22Rv1 (cell line): ENCODE data around the gene KIRREL3.

ENCODE experiments used
- CTCF ChIP-seq: fragments of 450-650 bp; IDR thresholded peaks from 2 replicates; pipeline ENCODE4 v1.5.1; 2017; ENCODE audit warnings: mild to moderate bottlenecking
- ZFX ChIP-seq: fragments of 450-650 bp; IDR thresholded peaks from 2 replicates; pipeline ENCODE4 v1.6.1; 2017; ENCODE audit warnings: antibody characterized with exemption, borderline replicate concordance

GRCh38 chr11:126462422-126462821 lies 538.1 kb downstream of the KIRREL3 start:
- TF ChIP-seq CTCF (no peak), ZFX (no peak)
